Limb (tissue), 2 donors: ENCODE measurements around the gene IDH3B.
A peak's percentile ranks its signal among the peaks of the same experiment; 100 is the strongest.
"Not testable (repeated sequence)": the region's sequence is repeated elsewhere in the genome, so short reads cannot be mapped to it uniquely, and the experiment has no call there.

ENCODE experiments used
- DNase-seq, 2 donors: peaks; one replicate each; pipeline ENCODE4 v3.0.0-alpha.2; 2016; ENCODE audit errors: extremely low spot score in 2 of 2

The IDH3B gene

DNA sequence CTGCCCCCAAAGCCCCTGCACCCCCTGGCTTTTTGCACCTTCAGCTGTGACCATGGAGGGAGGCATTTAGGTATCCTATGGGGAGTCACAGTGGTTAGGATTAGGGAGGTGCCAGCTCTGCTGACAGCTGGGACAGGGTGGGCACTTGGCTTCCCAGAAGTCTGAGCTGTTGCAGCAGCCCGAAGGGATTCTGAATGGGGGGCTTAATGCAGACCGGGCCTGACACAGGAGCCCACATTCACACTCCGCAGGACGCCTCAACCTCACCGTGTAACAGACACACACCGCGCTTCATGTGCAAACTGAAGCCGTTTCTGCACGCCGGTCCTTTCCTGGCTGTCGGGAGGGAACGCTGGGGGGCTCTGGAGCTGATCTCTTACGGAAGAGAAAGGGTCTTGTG, 30.5 kb upstream of the IDH3B start:
- no peak for DNase-seq

DNA sequence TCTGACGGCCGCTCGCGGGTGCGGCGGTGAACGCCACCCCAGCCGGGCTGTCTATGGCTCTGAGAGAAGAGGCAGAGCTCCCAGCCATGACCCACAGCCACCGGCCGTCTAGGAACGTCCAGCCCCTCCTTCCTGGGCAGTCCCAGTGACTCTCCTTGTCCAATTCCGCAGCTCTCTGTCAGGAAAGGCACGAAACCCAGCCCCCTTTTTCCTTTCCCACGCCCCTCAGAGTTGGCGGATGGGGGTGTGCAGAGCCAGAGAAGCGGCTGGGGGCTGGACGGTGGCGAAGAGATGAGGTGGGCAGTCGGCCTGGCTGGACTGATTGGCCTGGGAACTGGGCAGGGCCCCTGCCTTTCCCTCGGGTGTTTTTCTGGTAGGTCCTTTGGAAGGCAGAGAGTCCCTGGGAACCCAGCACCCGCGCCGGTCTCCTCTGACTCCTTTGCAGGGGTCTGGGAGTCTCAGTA, 30.0 kb upstream of the IDH3B start:
- DNase-seq, result peak in 1 of 2 donors; percentile 41

DNA sequence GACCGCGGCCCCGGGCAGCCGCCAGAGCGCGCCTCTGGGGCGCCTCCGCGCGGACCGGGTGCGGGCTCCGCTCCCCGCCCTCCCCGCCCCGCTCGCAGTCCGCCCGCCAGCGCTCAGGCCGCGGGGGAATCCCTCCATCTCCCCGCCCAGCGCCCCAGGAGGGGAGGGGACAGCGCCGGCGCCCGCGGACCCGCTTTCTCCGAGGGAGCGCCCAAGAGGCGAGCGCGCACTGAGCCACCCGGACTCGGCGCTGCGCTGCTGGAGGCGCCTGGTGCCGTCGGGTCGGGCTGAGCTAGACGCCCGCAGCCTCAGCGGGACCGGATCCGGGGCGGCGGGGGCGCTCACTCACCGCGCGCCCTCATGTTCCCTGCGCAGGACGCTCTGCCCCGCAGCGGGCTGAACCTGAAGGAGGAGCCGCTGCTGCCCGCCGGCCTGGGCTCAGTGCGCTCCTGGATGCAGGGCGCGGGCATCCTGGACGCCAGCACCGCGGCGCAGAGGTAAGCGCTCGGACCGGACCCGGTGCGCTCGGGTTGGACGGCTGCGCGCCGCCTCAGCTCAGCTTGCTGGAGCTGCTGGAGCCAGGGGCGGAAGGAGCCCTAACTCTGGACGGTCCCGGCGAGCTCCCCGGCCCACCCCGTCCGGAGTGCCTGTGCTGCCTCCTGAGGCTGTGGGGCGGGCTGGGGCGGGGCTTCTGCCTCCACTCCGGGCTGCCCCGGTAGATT, 29.4 kb upstream of the IDH3B start:
- peak in 1 of 2 donors; percentile 64 for DNase-seq

DNA sequence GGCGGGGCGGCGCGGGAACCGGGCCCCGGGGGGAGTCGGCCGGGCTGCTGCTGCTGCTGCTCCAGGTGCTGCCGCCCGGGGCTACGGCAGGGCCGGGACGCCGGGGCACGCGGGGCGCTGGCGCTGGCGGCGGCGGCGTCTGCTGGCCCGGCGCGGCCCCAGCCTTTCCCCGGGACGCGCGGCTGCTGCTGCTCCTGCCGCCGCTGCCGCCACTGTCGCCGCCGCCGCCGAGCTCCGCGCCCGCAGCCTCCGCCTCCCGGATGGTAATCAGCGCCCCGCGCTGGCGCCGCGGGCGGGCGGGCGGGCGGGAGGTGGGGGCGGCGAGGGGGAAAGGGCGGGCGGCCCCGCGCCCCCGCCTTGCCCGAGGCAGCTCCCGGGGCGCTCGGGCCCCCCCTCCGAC, 28.9 kb upstream of the IDH3B start:
- DNase-seq, result no peak

DNA sequence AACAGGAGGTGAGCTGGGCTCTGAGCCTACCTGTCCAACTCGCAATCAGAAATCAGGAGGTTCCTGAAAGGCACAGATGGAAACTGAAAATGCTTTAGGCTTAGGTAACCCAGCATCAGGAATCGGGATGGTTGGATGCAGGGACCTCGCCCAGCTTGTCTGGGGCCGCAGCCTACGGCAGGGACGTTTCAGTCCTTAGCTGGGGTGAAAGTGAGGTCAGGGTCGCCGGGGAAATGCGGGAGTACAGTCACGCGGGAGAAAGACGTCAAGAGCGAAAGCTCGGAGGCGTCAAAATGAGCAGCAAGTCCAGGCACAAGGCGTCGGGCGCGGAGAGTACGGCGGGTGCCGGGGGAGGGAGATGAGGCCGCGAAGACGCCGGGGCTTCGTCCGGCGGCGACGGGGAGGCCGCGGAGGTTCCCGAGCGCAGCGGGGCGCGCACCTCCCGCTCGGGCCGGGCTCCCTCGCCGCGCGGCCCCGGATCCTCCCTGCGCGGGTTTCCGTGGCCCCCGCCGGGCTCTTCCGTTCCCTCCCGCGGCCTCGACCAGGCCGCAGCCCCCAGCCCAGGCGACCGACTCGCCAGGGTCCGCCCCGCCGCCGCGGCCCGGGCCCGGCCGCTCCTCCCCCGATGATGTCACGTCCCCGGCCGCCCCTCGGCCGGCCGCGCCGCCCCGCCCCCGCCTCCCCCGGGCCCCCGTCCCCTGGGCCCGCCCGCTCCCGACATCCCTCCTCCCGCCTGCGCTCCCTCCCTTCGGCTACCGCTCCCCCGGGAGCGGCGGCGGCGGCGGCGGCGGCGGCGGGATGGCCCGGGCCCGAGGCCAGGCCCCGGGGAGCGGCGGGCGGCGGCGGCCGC, 28.2 kb upstream of the IDH3B start, which contains the start of gene EBF4:
Gene EBF4 (plus strand): TSS at position 745 of the 850 bp plus-strand sequence. CDS start 866 bp downstream, outside the sequence.
- DNase-seq, result peak in 1 of 2 donors; percentile 74

DNA sequence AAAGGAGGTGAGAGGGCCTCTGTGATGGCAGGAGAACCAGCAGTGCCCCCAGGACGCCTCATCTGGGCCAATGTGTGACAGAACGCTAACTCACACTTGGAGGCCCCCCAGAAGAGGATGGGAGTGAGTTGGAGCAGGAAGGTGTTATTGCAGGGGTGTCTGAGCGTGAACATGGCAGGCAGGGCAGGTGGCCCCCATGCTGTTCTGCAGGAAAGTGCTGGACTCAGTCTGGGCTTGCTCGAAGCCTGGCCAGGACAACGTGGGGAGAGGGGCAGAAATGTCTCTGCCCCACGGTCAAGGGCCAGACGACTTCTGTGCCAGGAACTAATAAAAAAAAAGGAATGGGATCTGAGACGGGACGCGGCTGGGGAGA, 27.6 kb upstream of the IDH3B start:
- DNase-seq, result no peak

DNA sequence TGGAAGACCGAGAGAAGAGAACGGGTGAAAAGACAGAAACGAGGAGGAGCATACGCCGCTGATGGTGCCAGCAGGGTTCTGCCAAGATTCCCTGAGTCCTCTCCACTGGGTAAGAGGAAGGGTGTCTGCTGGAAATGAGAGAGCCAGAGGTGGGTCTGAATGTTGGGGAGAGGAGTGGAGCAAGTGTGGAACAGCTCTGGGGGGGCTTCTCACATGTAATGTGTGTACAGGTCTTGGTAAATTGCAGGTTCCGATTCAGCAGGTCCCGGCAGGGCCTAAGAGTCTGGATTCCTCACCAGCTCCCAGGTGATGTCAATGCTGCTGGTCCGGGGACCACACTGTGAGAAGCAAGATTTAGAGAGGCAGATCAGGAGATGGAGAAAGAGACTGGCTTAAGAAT, 27.1 kb upstream of the IDH3B start:
- no peak for DNase-seq

DNA sequence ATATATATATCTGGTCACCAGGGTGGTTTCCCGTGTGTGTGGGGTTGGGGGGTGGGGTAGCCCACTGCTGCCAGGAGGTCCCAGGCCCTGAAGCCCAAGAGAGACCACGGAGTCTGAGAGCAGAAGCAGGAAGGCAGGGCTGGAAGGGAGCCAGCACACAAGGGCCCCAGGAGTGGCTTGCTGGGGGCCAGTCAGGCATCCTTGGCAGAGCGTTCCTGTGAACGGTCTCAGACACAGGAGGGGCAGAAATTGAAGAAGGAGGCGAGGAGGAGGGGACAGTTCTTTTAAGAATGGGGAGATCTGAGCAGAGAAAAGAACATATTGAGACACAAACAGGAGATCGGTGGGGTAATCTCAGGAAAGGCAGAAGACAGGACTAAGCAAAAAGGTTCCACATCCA, 26.7 kb upstream of the IDH3B start:
- no peak for DNase-seq

DNA sequence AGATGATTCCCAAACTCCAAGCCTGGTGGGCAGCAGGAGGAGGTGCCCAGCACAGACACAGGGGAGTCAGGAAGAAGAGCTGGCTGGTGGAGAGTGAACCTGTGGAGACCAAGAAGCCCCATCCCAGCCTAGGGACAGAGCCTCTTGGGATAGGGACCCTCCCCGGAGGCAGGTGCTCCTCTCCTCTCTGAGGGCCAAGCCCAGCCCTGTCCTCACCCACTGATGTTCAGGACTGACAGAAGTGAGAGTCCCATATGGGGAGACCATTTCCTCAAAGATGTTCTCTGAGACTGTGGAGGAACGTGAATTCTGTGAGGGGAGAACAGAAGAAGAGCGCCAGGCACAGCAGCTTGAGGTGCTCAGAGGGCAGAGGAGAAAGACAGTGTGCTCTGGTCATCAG, 26.2 kb upstream of the IDH3B start:
- DNase-seq, result no peak

DNA sequence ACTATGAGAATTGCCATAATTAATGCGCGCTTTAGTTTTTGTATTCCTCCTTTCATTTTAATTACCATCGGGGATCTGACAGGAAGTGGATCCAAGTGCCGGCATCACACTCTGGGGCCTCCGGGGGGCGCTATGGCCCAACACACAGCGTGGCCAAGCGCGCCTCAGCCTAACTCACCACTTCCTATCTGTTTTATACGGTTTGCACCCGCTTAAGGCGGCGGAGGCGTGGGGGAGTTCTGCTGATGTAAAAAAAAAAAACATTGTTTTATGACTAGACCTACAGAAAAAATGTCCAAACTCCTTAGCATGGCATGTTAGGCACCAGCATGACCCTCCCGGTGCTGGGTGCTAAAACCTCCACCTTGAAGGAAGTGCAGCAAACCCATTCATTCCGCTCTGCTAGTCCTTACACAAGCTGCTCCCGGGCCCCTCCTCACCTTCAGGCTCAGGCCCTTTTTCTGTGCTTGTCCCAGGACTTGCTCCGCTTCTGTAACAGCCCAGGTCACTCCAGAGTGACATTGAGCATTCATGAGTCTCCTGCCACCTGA, 24.1 kb upstream of the IDH3B start:
- DNase-seq, result peak in 1 of 2 donors; percentile 64

DNA sequence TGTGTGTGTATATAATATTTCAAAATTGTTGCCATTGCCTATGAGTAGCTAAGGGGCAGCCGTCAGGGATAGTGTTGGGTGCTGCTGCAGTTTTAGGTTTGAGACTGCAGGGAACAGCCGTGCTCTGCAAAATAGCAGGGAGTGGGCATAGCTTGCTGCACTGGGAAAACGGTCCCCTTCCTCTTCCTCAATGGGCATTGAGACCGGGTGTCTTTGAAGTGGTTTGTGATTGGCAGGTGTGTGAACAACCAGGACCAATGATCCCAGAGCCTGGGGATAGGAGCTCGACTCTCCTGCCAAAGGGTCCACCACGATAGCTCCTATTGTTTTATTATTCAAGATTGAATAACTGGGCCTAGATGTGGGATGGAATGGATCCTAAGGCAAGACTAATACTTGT, 23.5 kb upstream of the IDH3B start:
- no peak for DNase-seq

DNA sequence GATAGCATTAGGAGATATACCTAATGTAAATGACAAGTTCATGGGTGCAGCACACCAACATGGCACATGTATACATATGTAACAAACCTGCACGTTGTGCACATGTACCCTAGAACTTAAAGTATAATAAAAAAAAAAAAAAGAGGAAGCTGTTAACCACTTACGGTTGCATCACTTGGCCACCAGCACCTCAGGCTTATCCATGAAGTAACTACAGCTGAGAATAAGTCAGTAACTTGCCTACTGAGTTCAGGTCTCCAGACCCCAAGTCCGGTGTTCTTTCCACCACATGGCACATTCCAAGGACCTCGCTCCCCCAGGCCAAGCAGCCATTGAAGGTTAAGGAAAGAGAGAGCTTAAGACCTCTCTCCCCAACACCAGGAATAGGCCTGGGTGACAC, 20.8 kb upstream of the IDH3B start:
- not testable (repeated sequence) for DNase-seq

DNA sequence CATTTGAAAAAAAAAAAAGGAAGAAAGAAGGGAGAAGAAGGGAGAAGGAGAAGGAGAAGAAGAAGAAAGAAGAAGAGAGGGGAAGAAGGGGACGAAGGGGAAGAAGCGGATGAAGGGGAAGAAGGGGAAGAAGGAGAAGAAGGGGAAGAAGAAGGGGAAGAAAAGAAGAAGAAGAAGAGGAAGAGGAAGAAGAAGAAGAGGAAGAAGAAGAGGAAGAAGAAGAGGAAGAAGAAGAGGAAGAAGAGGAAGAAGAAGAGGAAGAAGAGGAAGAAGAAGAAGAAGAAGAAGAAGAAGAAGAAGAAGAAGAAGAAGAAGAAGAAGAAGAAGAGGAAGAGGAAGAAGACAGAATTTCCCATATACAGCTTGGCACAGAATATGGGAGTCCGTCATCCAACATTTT, 18.0 kb upstream of the IDH3B start:
- not testable (repeated sequence) for DNase-seq

DNA sequence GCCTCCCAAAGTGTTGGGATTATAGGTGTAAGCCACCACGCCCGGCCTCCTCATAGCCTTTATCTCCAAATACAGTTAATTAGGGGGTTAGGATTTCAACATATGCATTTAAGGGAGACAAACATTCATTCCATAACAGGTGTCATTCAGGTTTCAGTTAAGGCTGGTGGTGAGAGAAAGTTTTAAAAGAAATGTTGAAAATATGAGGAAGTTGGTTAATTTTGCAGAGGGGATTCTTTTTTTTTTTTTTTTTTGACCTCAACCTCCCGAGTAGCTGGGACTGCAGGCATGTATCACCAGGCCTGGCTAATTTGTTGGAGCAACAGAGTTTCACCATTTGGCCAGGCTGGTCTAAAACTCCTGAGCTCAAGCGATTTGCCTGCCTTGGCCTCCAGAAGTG, 16.0 kb upstream of the IDH3B start:
- no peak for DNase-seq

DNA sequence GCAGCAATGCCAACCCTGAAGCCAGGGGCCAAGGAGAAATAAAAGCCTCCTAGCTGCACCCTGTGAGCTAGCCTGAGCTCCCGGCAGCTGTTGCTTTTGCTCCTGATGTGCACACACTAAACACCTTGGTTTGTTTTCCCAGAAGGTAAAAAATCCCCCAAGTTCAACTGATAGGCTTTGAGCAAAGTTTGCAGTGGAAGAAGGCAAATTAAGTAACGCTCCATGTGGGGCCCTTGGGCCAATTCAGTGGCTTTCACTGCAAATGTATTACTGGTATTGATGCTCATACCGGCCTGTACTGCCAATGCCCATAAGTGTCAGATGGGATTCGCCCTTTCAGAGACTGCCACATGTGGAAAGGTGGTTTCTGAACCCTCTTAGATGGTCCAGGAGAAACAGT, 9.4 kb upstream of the IDH3B start:
- DNase-seq, result no peak

DNA sequence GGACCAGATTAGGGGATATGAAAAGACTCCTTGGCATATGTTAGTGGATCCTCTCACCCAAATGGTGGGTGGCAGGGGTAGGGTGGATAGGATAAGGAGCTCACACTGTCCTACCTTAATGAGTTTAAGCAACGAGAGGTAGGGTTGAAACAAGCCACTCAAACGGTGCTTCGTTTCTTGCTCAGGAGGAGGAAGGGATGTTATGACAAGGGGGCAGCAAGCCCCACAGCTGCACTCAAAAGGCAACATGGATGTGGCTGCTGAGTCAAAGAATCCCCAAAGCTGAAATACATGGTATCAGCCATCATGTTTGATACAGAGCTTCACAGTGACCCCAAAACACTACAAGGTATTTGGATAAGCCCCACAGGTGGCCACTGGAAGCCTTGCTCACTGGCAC, 8.4 kb upstream of the IDH3B start:
- no peak for DNase-seq

DNA sequence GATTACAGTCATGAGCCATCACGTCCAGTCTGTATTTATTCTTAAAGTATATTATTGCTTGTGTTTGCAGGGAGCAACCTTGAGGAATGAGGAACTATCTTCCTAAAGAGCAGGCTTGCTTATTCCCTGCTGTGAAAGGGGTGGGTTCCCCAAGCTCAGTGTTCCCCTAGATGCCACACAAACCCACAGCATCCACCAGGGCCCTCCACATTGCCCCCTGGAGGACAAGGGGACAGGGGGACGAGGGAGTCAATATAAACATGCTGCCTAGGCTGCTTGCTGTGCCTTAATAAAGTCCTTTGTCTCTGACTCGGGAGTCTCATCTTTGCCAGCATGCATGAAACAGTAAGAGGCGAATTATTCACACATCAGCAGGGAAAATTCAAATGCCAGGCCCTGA, 8.0 kb upstream of the IDH3B start:
- DNase-seq, result no peak

DNA sequence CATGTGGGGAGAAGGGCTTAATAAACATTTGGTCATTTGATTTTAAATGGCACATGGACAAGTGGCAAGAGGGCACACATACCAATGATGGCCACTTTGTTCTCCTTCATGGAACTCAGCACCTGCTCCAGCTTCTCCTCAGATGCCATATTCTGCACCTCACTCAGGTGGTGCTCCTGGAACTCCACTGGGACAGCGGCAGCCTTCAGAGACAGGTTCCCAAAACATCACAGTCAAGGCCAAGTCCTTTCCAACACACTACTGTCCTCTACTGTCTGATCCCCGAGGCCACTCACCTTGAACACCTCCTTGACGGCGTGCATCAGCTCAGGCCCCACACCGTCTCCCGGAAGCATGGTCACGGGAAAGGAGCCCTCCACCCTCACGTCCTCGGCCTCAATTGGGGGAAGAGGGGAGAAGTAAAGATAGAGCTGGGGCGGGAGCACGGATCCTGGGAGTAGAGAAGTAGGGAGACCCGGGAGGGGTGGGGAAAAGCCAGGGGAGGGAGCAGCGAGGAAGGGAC, 591 bp downstream of the IDH3B start:
- DNase-seq, result no peak

DNA sequence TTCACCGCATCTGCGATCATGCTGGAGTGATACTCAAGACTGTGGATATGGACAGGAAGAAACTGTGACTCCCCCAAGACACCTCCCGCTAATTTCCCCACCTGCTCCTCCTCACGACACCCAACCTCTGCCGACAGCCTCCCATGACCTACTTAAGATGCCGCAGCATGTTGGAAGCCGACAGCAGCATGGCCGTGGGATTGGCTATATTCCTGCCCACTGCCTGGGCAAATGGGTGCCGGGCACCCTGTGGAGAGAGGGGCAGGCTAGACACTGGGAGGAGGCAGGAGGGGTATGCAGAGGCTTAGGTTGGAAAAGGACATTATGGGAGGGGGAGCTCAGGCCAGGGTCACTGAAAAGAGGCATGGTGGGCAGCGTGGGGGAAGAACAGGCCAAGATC, 4.5 kb downstream of the IDH3B start:
- no peak for DNase-seq

DNA sequence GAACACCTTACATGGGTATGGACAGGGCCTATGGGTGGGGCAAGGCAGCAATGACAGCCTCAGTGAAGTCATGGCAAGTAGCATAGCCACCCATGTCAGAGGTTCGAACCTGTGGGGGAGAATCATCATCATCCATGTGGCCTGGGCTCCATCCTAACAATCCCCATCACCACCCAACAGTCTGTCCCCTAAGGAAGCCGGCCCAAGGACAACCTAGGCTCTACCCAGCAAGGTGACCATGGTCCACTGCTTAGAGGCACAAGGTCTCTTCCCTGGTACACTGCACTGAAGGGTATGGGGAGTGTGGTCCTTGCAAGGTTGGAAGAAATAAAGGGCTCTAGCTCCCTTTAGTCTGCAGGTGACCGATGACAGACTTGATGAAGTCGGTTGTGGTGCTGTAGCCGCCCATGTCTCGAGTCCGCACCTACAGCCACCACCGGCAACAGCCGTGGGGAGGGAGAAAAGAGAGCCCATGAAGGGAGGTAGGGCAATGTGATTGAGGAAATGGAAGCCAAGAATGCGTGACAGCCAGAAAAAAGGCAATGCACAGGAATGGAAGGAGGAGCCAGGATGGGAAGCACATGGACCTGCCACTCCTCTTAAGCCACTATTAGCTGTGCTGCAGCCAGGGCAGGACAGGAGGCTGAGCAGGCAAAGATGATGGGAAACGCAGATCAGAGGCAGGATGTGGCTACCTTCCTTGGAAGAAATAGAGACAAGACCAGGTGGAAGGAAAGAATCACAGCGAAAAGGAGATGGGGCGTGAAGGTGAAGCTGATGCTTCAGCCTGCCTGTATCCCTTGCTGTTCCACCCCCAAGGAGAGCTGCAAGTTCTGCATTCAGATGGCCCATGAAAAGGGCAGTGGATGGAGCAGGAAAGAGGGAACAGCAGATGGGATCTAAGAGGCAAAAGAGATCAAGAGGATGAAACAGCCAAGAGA, 5.3 kb downstream of the IDH3B start:
- DNase-seq, result no peak

DNA sequence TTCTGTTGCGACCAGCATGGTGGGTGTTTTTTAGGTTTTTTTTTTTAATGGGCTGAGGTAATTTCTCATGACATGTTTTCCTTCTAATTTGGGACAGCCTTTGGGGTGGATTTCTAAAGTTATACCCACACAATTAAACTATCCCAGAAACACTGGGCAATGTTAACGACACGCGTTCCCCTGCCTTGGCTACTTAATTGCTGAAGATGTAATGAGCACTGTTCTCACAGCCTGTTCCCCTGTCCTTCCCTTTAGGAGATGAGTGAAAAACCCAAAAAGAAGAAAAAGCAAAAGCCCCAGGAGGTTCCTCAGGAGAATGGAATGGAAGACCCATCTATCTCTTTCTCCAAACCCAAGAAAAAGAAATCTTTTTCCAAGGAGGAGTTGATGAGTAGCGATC, 6.3 kb downstream of the IDH3B start:
- no peak for DNase-seq
